Measurements from ENCODE around the gene EPB41L5.
"Not testable (repeated sequence)": the region's sequence is repeated elsewhere in the genome, so short reads cannot be mapped to it uniquely, and the experiment has no call there.

The EPB41L5 gene

DNA sequence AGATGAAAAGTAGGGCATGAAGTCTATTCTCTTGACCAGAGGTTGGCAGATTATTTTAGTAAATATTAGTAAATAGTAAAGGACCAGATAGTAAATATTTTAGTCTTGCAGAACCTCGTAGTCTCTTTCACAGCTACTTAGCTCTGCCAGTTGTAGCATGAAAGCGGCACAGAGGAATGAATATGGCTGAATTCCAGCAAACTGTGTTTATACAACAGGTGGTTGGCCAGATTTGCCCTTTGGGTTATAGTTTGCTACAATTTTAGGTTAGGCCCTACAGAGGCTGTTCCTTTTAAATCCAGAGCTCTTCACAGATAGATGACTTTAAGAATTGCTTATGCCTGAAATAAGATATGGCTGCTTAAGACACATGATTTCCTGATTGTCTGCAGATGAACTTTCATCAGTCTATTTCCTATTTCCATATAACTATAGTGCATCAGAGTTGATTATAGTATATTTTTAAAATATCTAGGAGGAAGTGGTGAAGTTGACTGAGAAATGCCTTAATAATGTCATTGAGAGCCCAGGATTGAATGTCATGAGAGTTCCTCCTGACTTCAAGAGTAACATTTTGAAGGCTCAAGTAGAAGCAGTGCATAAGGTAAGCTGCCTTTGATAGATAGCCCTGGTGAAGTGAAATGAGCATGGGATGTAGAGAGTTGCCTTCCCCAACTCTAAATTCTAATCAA is 129.8 kb downstream of the EPB41L5 start:
- no peak for DNase-seq

DNA sequence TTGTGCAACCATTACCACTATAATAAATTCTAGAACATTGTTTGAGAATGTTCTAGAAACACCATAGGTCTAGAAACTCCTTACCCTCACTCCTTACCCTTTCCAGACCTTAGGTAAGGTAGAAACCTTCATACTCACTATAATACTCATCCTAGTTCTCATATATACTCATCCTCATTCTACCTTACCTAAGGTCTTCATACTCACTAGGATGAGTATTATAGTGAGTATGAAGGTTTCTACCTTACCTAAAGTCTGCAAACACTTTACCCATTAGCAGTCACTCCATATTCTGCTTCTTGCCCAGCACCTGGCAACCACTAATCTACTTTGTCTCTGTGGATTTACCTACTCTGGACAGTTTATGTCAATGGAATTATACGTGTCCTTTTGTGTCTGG is 135.4 kb downstream of the EPB41L5 start:
- DNase-seq = no peak

DNA sequence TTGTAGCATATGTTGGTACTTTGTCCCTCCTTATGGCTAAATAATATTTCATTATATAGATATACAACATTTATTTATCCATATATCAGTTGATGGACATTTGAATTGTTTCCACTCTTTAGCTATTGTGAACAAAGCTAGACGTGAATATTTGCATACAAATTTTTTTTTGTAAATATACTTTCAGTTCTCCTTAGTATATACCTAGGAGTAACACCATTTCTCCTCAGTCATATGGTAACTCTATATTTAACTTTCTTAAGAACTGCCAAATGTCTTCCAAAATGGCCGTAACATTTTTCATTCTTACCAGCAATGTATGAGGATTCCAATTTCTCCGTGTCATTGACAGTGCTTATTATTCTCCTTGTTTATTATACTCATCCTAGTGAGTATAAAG is 135.8 kb downstream of the EPB41L5 start:
- DNase-seq = no peak

DNA sequence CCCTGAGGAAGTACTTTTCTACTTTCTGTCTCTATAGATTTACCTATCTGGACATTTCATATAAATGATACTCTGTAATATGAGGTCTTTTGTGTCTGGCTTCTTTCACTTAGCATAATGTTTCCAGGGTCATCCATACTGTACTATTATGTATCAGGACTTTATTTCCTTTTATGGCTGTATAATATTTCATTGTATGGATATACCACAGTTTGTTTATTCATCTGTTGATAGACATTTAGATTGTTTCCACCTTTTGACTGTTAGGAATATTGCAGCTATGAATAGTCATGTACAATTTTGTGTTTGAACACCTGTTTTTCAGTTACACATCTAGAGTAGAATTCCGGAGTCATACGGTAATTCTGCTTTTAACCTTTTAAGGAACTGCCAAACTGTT is 136.5 kb downstream of the EPB41L5 start:
- no peak for DNase-seq

DNA sequence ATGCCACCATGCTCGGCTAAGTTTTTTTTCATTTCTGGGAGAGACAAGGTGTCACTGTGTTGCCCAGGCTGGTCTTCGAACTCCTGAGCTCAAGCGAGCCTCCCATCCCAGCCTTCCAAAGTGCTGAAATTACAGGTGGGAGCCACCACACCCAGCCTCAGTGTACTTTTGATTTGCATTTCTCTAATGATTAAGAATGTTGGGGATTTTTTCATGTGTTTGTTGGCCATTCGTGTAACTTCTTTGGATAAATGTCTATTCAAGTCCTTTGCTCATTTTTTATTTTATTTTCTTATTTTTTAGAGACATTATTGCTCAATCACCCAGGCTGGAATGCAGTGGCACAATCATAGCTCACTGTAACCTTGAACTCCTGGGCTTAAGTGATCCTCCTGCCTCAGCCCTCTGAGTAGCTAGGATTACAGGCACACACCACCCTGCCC is 137.2 kb downstream of the EPB41L5 start:
- no peak for DNase-seq

DNA sequence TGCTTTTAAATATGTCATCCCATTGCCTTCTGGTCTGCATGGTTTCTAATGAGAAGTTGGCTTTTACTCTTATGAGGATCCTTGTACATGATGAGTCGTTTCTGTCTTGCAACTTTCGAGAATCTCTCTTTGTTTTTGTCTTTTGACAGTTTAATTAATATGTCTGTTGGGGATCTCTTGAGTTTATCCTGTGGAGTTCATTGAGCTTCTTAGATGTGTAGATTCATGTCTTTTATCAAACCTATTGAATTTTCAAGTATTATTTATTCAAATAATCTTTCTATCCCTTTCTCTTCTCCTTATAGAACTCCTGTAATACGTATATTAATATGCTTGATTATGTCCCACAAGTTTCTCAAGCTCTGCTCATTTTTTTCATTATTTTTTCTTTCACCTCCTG is 142.4 kb downstream of the EPB41L5 start:
- no peak for DNase-seq

DNA sequence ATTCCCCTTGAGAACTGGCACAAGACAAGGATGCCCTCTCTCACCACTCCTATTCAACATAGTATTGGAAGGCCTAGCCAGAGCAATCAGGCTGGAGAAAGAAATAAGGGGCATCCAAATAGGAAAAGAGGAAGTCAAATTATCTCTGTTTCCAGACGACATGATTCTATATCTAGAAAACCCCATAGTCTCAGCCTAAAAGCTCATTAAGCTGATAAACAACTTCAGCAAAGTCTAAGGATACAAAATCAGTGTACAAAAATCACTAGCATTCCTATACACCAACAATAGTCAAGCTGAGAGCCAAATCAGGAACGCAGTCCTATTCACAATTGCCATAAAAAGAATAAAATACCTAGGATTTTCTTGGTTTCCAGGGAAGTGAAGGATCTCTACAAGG is 145.8 kb downstream of the EPB41L5 start:
- not testable (repeated sequence) for DNase-seq

DNA sequence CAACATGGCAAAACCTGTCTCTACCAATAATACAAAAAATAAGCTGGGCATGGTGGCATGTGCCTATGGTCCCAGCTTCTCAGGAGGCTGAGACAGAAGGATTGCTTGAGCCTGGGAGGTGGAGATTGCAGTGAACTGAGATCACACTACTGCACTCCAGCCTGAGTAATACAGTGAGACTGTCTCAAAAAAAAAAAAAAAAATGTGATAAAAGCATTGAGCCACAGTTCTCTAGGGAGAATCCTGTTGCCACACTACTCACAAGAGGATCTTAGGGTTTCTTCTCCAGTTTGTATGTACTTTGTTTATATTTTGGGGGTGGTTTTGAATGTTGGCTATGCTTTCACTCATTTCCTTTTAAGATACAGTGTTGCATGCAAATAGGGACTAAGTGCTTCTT is 148.3 kb downstream of the EPB41L5 start:
- no peak for DNase-seq

DNA sequence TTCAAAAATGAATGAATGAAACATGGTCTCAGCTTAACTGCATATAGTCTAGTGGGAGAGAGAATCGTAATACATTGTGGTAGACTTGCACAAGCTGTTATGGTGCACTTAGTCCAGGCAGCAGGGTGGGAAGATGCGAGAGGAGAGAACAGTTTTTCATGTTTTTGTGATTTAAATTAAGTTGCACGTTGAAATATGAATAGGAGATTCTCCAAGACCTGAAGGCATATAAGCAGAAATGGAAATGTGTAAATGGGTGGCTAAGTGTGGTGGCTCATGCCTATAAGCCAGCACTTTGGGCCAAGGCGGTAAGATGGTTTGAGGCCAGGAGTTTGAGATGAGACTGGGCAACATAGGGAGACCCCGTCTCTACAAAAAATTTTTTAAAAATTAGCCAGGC is 149.8 kb downstream of the EPB41L5 start:
- DNase-seq = no peak

DNA sequence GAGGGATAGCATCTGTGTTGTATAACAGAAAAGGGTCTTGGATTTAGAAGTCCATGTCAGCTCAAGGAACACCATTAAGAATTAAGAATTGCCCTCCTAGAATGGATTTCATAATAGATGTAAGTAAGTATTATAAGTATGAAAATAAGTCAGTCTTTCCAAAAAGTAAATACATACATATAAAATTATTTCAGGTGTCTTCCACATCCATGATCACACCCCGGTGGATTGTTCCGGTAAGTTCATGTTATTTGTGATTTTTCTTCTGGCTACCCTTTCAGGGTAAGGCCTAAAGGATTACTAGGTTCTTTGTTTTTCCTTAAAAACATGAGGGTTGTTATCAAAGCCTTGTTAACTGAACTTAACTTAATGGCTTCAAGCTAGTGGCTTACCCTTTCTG is 154.4 kb downstream of the EPB41L5 start:
- no peak for DNase-seq

DNA sequence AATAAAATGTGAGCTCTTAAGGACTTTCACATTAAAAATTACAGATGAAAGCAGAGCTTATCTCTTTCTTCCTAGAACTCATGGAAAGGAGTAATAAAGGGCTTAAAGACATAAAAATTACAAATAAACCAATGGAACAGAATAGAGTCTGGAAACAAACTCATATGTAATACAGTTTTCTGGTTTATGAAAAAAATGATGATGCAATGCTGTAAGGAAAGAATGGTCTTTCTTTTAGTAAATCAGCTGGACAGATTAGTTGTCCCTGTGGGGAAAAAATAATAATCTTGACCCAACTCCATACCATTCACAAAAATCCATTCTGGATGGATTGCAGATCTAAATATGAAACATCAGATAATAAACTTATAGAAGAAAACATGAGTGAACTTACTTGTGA is 156.1 kb downstream of the EPB41L5 start:
- DNase-seq = no peak

DNA sequence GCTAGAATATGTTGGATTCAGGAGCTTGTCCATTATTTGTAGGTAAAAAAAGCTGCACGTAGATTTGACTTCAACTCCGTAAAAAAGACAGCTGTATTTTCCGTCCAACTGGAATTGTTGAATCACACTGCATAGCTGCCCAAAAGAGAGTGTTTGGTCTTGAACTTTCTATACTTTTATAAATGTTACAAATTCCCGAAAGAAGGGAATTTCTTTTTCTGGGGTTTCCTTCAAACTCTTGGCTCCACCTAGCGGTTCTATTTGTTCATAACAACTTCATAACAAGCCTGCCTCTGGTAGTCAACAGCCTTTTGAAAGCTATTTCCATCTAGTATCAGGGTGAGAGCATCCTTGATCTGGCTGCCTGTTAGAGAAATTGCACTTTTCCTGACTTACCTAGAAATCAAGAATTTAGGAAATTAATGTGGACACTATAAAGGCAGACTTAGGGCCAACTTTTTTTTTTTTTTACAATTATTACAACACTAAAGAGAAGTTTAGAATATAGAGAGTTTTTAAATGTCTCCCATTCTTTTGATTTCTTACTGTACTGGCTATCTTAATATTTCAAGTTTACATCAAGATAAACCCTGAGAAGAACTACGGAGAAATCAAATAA is 162.2 kb downstream of the EPB41L5 start:
- DNase-seq = peak; percentile 62

DNA sequence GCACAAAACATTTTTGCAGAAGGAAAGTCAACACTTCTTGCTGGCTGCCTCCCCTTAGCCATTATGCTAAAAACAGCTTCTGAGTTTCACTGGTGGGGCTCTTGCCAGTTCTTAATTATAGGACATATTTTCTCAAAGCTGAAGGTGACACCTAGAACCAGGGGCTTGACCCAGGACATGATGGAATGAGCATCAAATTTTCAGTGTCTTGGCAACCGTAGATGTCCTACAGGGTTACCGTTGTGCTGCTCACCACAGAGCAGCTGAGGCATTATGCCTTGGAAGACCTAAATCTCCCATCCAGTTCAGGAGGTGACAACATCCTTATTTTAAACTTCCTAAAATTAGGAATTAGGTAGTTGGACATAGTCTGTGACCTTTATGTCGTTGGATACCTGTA is 163.6 kb downstream of the EPB41L5 start:
- DNase-seq = no peak

DNA sequence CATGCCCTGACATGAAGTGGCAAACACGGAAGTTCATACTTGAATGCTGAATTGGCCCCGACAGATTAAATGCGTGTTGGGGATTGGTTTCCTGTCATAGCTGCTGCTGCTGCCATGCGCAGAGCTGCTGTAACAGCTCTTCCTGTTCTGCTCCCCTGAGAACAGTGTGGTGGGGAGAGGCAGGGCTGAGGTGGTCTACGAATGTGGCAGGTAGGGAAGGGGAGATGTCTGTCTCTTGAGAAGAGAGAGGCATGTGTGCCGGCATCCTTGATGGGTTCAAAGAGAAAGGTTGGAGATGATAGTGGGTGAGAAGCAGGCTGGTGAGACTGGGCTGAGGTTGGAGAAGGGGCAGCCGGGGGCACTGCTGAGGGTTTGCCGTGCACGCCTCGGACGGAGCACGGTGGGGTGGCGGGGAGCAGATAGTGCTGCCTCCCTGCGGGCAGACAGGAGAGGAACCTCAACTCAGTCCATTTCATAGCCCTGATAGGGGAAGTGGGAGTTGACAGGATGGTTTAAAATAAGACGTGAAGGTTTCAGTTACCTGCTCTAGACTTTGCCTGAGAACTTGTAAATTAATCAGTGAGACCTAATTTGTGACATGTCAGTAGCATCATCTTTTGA is 164.2 kb downstream of the EPB41L5 start:
- no peak for DNase-seq

DNA sequence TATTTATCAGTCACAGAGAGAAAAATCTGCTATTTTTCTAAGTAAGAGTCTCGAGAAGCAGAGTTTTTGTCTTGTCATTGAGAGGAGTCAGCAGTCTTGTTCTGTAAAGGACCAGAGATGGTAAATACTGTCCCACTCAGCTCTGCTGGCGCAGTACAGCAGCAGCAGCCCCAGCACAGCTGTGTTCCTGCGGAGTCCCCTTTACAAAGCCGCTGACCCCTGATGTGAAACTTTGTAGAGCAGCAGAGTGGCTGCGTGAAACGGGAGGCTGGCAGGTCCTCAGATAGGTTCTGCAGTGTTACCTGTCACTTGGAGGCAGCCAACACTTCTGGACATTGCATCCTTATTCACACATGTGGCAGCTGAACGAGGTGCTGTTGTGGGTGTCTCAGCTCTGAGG is 165.1 kb downstream of the EPB41L5 start:
- no peak for DNase-seq

DNA sequence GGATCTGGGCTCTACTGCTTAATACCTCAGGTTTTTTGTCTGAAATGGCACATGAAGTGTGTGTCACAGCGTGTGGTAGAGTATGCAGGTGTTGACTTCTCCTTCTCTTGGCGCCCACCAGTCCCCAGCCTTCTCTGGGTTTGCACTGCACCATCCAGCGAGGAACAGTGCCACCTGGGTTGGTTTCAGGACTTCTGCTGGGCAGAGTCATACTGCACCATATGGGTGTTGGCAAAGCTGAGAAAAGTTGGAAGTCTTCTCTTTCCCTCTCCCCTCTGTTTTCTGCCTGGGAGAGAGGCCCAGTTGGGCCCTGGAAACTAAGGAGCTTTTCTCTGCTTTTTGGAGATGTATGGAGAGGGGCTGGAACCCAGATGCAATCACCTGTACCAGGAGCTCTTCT is 166.5 kb downstream of the EPB41L5 start:
- DNase-seq = no peak

DNA sequence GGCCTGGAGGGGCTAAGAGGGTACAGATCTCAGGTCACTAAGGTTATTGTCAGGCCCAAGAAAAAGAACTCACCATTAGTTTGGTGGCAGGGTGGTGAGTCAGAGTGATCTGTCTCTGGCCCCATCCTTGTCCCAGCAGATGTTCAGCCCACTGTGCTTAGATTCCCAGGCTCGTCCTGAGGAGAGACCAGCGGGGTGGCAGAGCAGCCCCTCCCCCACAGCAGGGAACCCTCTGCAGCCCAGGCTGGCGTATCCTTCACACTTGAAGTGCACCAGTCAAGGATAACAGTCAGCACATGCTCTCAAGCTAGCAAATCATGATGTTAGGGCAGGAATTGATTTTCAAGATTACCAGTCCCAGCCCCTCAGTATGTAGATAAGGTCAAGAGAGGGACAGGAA is 167.2 kb downstream of the EPB41L5 start:
- no peak for DNase-seq

DNA sequence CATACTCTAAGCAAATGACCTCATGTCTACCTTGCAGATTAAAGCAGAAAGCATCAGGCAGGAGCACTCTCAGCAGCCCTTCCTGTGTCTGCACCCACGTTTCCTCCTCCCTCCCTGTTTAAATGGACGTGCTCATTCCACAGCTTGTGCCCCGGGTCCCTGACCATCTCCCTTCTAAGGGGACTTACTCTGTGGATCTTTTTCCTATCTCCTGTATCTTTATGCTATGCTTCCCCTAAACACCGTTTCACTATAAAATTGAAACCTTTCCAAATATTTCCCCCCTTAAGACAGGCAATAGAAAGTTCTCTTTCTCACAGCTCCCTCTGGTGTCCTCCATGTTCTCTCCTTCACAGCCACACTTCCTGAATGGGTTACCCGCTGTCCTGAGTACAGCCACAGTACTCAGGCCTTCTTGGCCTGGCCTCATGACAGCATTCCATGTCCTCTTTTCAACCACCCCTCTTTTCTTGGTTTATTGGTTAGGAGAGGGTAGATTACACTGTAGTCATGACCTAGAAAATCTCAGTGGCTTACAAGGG is 169.2 kb downstream of the EPB41L5 start:
- no peak for DNase-seq

DNA sequence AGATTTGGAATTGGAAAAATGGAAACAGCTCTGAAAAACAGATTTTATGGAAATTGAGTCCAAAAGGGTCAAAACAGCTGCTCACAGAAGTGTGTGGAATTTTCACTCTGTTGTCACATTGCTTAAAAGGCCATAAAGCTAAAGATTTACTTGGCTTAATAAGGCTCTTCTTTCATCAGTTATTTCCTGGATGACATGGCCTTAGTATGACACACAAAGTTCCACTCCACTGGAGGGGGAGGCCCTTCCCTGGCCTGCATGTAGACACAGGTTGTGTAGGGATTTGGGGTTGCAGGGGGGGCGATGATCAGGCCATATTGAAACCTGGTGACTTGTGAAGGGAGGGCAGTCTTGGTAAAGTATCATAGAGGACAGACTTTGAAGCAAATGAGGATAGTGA is 176.3 kb downstream of the EPB41L5 start:
- DNase-seq = no peak

DNA sequence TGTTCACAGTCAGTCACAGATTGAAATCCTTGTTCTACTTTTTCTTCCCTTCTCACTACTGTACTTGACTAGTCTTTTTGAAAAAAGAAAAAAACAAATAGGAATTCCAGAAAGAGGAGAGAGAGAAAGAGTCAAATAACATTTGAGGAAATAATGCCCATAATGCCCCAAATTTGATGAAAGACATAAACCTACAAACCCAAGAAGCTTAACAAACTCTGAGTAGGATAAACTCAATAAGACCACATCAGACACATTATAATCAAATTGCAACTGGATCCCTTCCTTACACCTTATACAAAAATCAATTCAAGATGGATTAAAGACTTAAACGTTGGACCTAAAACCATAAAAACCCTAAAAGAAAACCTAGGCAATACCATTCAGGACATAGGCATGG is 179.4 kb downstream of the EPB41L5 start:
- DNase-seq = no peak

DNA sequence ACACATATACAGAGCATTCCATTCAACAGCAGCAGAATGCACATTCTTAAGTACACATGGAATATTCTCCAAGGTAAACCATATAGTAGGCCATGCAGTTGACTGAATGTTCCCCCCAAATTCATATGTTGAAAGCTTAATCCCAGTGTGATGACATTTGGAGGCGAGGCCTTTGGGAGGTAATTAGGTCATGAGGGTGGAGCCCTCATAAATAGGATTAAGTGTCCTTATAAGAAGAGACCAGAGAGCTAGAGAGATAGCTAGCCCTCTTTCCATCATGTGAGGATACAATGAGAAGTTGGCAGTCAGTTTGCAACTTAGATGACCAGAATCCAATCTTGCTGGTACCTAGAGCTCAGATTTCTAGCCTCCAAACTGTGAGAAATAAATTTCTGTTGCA is 182.7 kb downstream of the EPB41L5 start:
- DNase-seq = no peak

DNA sequence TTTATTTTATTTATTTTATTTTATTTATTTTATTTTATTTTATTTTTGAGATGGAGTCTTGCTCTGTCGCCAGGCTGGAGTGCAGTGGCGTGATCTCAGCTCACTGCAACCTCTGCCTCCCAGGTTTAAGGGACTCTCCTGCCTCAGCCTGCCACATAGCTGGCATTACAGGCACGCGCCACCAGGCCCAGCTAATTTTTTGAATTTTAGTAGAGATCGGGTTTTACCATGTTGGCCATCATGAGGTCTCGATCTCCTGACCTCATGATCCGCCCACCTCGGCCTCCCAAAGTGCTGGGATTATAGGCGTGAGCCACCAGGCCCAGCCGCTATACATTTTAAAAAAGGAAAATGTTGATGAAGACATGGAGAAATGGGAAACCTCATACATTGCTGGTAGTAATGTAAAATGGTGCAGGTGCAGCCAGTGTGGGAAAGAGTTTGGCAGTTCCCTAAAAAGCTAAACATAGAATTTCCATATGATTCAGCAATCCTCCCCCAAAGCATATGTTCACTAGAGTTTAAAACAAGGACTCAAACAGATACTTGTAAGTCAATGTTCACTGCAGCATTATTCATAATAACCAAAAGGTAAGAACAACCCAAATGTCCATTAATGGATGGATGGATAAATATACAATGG is 187.1 kb downstream of the EPB41L5 start:
- DNase-seq = not testable (repeated sequence)

DNA sequence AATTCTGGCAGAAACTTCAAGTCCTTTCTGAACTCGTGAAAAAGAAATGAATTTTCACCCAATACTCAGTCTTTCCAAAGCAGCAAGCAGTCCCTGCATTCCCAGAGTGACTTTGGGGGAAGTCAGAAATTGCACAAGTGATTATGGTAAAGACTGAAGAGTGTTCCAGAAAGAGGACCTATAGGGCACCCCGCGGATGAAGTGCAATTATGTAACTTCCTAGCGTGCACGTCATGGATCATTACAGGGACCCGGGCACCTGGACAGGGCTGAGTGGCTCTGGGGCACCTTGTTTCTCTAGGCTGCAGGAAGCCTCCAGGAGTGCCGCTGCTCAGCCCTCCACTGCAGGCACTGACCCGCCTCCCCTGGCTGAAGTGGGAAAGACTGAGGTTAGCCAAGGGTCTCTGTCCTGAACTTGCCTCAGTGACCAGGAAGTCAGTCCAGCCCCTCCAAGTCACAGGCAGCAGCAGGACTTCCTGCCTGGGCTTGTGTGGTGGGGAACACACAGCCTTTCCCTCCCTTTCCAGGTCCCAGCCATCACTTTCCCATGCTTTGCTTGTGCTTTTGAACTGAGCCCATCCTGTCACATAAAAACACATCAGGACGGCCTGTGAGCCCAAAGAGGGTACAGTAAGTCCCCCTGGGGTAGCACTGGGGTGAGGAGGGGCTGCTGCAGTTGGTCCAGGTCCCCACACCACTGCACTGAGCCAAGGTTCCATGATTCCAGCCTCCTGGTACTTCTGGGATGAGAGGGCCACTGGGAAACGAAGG is 190.6 kb downstream of the EPB41L5 start:
- peak; percentile 12 for DNase-seq
